ENCODE data around the gene NEK1.
"Not testable (repeated sequence)": the region's sequence is repeated elsewhere in the genome, so short reads cannot be mapped to it uniquely, and the experiment has no call there.

Gene NEK1

DNA sequence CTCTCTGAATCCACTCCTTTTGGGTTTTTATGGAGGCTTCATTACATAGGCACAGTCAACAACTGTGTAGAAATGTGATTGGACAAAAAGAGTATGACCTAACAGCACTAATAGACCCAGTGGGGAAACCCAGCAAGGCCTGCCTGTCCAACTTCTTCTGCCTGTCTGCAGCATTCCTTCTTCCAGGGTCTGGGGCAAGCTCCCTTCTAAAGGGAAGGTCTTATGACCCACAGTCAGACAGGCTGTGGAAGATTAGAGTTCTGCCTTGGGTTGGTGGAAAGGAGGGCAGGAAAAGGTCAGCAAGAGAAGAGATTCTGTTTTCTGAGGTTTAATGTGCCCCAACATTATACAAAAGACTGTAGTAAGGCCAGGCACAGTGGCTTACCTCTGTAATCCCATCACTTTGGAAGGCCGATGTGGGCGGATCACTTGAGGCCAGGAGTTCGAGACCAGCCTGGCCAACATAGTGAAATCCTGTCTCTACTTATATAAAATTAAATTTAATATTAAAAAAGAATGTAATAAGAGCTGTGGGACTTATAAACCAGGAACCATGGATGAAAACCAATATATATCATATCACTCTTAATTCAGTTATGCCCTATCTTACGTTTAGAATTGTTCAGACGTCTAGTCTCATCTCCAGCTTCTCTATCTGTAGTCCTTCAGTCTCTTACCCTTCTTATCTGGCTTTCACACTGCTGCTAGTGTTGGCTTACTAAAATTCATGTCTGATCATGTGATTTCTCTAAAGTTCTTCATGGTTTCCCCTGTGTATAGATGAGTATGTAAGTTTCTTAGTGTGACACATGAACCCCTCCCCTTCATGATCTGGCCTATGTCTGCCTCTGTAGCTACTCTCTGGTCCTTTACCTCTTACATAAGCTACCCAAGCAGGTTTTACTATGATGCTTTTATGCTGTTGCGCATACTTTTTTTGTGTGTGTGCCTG lies 14.2 kb upstream of the NEK1 start:
- no peak for DNase-seq (ENCODE audit: low read depth in 2 of 2, low spot score in 1 of 2)

DNA sequence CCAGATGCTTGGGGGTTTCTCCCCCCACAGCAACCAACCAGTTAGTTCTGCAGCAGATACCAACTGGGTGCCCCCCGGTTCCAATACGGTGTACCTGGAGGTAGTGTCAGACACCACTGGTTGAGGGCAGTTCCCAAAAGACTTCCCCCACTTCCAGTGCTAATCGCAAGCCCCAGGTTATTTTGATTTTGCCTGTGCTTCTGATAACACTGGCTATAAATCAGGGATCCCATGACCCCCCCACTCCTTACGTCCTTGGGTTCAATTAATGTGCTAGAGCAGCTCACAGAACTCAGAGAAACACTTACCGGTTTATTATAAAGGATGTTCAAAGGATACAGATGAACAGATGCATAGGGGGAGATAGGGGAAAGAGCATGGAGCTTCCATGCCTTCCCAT lies 13.5 kb upstream of the NEK1 start:
- DNase-seq (ENCODE audit: low read depth in 2 of 2, low spot score in 1 of 2) = no peak

GRCh38 chr4:169624012-169624411 lies 11.6 kb upstream of the NEK1 start:
- DNase-seq (ENCODE audit: low read depth in 2 of 2, low spot score in 1 of 2) = not testable (repeated sequence)

GRCh38 chr4:169622566-169622965 lies 10.2 kb upstream of the NEK1 start:
- no peak for DNase-seq (ENCODE audit: low read depth in 2 of 2, low spot score in 1 of 2)

DNA sequence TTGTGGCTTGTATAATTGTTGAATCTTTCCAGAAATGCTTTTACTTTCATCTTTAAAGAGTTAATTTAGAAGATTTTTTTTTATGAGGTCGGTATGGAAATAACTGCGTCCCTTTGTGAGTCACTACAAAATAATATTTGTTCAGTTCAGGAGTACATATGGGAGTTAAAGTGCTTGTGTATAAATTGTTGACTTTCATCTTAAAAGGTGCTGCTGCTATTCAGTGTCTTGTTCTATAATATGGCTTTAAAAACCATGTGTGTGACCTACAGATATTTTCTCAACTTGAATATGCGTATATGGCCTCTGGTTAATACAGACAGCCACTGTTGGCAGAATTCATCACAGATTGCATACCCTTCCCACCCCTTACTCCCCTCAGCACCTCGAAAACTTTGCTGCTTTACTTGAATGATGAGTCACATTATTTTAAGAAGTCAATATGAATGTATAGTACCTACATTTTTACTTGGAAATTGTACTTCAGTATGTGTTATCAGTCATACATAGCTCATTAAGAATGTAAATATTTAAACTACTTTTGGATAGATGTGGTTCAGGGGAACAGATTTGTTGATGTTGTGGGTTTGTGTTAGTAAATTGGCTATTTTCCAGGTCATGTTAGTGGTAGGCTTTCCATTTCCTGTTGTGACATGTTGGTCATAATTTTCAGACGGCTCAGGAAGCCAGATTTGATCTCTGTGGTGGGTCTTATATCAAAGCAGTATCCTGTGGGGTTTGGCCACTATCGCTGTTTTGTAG lies 9.5 kb upstream of the NEK1 start:
- DNase-seq (ENCODE audit: low read depth in 2 of 2, low spot score in 1 of 2) = no peak

- DNase-seq (ENCODE audit: low read depth in 2 of 2, low spot score in 1 of 2) = no peak
Measured at GRCh38 chr4:169620880-169621248, 8.5 kb upstream of the NEK1 start.

GRCh38 chr4:169619958-169620879 lies 7.8 kb upstream of the NEK1 start, which contains the start of gene CLCN3:
CLCN3 (plus strand) TSS chr4:169620578; CDS start chr4:169635929, 15,351 bp downstream.
- DNase-seq (ENCODE audit: low read depth in 2 of 2, low spot score in 1 of 2) = peak; percentile 60 to 81

- no peak for DNase-seq (ENCODE audit: low read depth in 2 of 2, low spot score in 1 of 2)
Measured at GRCh38 chr4:169619518-169619957, 7.2 kb upstream of the NEK1 start.

- DNase-seq (ENCODE audit: low read depth in 2 of 2, low spot score in 1 of 2) = no peak
Measured at GRCh38 chr4:169618986-169619385, 6.6 kb upstream of the NEK1 start.

GRCh38 chr4:169618286-169618685 lies 5.9 kb upstream of the NEK1 start:
- no peak for DNase-seq (ENCODE audit: low read depth in 2 of 2, low spot score in 1 of 2)

DNA sequence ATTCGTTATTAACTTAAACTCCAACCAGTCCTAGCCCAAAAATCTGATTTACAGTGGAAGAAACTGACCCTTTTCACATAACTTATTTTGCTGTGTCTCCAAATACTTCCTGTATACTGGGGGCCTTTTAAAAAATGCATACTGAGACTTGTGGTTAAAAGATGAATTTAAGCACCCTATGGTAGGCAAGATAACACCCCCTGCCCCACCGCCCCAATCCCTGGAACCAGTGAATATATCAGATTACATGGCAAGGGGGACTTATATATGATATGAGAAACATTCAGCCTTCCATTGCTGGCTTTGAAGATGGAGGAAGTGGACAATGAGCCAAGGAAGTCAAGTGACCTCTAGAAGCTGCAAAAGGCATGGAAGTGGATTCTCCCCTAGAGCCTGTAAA lies 4.9 kb upstream of the NEK1 start:
- DNase-seq (ENCODE audit: low read depth in 2 of 2, low spot score in 1 of 2) = no peak

GRCh38 chr4:169616846-169617245 lies 4.5 kb upstream of the NEK1 start:
- no peak for DNase-seq (ENCODE audit: low read depth in 2 of 2, low spot score in 1 of 2)

DNA sequence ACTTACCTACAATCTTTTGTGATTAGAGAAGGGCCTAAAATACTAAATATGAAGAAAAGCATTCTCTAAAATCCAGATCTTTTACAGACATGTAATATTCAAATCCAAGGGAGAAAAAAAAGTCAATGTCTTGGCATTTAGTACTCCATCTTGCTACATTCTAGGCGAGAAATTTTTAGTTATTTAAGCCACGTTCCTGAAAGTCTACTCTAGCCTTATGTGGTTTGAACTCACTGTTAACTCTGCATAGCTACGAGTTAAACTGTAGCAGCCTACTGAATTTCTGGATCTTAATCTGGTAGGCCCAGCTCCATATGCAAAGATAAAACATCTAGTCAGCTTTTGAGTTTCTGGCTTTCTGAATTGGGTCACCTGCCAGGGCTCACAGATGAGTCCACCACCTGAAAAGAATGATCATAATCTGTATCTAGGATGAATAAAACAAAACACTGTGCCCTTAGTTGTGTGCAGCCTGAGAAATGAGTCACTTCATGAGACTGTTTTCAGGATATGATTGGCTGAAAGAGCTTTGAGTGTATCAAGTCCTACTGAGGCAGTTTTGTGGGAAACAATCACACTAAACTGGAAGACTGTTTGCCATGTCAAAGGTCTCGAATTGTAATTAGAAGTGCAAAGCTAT lies 3.2 kb upstream of the NEK1 start:
- DNase-seq (ENCODE audit: low read depth in 2 of 2, low spot score in 1 of 2) = no peak

DNA sequence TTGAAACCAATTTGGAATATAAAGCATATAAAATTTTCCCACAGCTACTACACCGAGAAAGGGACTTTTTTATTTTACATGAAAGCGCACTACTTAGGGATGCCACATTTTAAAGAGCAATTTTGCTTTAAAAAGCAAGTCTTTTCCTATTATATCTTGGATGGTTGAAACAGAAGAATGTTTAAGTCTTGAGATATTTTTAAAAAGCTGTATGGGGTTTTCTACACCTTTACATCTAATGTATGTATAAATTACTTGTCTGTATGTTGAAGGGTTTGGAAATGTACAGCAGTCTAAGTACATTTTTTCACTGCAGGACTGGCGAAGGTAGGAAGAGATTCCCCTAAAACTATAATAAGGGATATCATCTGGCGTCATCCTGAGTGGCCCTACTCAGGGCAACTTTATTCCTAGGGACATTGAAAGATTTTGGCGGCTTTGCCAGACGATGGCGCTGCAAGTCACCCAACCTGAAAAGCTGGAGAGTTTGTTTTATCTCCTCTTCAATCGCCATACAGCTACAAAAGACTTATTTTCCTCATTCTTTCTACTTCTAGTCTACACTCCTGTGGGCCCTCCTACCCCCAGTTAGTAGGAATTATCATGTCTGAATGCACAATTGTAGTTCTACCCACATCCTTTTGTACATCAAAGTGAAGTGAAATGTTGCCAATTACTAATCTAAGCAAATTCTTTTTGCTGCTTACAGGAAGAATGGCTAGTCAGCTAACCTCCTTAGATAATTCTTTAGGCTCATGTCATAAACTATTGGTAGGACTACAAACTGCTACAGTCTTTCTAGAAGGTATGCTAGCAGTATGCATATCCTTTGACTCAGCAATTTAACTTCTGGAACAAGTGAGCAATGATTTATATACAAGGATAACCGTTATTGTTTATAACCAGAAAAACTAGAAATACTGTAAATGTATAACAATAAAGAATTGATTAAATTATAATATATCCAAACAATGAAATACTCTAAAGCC lies 782 bp upstream of the NEK1 start:
- peak; percentile 32 to 38 for DNase-seq (ENCODE audit: low read depth in 2 of 2, low spot score in 1 of 2)

DNA sequence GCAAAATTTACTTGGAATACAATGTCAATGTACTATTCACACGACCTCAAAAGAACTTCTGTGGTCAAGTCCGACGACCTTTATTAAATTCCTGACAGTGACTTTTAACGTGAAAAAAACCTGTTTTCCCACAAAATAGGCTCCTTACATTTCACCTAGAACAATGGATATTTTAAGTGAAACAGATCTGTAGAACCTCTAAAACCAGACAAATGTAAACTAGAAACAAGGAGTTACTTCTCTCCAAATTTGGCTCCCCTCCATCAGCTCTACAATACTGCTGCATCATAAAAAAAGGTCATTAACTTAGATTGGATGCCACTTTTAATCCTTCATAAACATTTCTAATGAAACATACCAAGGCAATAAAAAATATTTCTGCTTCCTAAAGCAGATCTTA lies 1.2 kb downstream of the NEK1 start:
- no peak for DNase-seq (ENCODE audit: low read depth in 2 of 2, low spot score in 1 of 2)

GRCh38 chr4:169604903-169605331 lies 7.5 kb downstream of the NEK1 start:
- DNase-seq (ENCODE audit: low read depth in 2 of 2, low spot score in 1 of 2) = no peak

DNA sequence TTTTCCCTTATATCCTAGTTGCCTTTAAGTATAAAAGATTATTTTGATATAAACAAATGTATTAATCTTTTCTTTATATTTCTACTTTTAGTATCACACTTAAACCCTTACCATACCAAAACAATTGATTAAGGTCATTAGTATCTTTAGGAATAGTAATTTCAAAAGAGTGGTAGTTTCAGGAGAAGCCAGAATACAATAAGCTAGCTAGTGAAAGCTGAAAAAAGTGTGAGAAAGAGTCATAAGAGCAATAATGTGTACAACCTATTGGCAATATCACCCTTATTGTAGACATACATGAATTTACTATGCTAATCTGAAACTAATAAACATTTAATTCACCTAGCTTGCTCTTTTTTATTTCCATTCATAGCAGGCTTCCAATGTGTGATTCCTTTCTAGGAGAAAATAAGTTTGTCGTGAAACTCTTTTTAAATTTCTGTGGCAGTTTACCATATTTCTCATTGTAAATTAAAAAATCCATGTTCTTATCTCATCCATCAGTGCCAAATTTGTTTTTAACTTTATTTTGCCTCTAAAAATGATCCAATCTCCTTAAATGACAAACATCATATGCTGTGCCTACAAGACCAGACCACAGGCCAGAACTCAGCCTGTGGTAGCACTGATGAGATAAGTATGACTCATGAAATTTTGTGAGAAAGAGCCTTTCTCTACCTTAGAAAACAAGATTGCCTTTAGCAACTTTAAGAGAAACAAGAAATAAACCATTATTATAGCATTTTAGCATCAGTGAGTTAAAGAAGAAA lies 8.1 kb downstream of the NEK1 start:
- DNase-seq (ENCODE audit: low read depth in 2 of 2, low spot score in 1 of 2) = no peak

DNA sequence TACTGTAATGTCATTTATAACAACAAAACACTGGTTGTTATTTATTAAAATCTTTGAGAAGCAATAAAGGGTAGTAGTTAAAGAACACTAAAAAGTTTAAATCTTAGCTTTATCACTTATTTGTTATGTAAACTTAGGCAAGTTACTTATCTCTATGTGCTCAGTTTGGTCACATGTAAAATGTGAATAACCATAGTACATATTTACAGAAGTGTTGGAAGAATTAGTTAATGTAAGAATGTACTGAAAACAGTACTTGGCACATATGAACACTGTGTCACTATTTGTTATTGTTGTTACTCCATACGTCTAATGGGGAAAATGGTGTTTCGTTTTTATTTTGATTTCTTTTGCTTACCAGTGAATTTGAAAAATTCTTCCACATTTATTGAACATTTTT lies 9.1 kb downstream of the NEK1 start:
- DNase-seq (ENCODE audit: low read depth in 2 of 2, low spot score in 1 of 2) = no peak
